HG02678 (cell line): Measurements from ENCODE around the gene MUC5B.
"Not testable (repeated sequence)": the region's sequence is repeated elsewhere in the genome, so short reads cannot be mapped to it uniquely, and the experiment has no call there.

ENCODE experiments used
- ATAC-seq: cut with Tn5 transposase; IDR thresholded peaks from one replicate; pipeline ENCODE4 v1.9.1; 2021; ENCODE audit warnings: mild to moderate bottlenecking, moderate library complexity; ENCODE audit not compliant: unreplicated experiment

Gene MUC5B

GRCh38 chr11:1242751-1243150 lies 19.9 kb downstream of the MUC5B start:
- ATAC-seq, result not testable (repeated sequence)

DNA sequence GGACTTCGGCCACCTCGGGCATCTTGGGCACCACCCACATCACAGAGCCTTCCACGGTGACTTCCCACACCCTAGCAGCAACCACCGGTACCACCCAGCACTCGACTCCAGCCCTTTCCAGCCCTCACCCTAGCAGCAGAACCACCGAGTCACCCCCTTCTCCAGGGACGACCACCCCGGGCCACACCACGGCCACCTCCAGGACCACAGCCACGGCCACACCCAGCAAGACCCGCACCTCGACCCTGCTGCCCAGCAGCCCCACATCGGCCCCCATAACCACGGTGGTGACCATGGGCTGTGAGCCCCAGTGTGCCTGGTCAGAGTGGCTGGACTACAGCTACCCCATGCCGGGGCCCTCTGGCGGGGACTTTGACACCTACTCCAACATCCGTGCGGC lies 20.7 kb downstream of the MUC5B start:
- ATAC-seq, result not testable (repeated sequence)

- not testable (repeated sequence) for ATAC-seq
Observed at GRCh38 chr11:1244557-1244956, 21.7 kb downstream of the MUC5B start.

DNA sequence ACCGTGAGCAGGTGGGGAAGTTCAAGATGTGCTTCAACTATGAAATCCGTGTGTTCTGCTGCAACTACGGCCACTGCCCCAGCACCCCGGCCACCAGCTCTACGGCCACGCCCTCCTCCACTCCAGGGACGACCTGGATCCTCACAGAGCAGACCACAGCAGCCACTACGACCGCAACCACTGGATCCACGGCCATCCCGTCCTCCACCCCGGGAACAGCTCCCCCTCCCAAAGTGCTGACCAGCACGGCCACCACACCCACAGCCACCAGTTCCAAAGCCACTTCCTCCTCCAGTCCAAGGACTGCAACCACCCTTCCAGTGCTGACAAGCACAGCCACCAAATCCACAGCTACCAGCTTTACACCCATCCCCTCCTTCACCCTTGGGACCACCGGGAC lies 22.9 kb downstream of the MUC5B start:
- ATAC-seq, result not testable (repeated sequence)

DNA sequence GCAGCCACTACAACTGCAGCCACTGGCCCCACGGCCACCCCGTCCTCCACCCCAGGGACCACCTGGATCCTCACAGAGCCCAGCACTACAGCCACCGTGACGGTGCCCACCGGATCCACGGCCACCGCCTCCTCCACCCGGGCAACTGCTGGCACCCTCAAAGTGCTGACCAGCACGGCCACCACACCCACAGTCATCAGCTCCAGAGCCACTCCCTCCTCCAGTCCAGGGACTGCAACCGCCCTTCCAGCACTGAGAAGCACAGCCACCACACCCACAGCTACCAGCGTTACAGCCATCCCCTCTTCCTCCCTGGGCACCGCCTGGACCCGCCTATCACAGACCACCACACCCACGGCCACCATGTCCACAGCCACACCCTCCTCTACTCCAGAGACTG lies 23.4 kb downstream of the MUC5B start:
- ATAC-seq, result not testable (repeated sequence)

DNA sequence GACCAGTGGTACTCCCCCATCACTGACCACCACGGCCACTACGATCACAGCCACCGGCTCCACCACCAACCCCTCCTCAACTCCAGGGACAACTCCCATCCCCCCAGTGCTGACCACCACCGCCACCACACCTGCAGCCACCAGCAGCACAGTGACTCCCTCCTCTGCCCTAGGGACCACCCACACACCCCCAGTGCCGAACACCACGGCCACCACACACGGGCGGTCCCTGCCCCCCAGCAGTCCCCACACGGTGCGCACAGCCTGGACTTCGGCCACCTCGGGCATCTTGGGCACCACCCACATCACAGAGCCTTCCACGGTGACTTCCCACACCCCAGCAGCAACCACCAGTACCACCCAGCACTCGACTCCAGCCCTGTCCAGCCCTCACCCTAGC lies 24.2 kb downstream of the MUC5B start:
- ATAC-seq, result not testable (repeated sequence)

DNA sequence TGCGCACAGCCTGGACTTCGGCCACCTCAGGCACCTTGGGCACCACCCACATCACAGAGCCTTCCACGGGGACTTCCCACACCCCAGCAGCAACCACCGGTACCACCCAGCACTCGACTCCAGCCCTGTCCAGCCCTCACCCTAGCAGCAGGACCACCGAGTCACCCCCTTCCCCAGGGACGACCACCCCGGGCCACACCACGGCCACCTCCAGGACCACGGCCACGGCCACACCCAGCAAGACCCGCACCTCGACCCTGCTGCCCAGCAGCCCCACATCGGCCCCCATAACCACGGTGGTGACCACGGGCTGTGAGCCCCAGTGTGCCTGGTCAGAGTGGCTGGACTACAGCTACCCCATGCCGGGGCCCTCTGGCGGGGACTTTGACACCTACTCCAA lies 26.1 kb downstream of the MUC5B start:
- not testable (repeated sequence) for ATAC-seq

- ATAC-seq, result not testable (repeated sequence)
Observed at GRCh38 chr11:1250411-1250810, 27.5 kb downstream of the MUC5B start.

- ATAC-seq, result no peak
Observed at GRCh38 chr11:1251236-1251770, 28.4 kb downstream of the MUC5B start.

DNA sequence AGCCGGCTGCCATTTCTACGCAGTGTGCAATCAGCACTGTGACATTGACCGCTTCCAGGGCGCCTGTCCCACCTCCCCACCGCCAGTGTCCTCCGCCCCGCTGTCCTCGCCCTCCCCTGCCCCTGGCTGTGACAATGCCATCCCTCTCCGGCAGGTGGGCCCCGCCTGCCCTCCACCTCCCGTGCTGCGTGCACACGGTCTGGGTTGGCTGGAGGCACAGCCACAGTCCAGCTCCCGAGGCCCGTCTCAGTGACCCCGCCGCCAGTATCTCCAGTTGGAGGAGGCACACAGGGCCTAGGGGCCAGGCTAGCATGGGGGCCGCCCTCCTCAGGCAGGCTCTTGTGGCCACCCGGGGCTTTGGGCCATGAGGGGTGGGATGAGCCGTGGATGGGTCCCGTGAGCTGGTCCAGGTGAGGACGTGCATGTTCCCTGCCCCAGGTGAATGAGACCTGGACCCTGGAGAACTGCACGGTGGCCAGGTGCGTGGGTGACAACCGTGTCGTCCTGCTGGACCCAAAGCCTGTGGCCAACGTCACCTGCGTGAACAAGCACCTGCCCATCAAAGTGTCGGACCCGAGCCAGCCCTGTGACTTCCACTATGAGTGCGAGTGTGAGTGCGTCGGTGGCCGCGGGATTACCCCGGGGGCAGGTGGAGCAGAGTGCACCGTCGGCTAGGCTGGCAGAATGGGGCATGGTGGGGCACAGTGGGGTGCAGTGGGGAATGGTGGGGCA lies 29.7 kb downstream of the MUC5B start:
- no peak for ATAC-seq

GRCh38 chr11:1253103-1253485 lies 30.2 kb downstream of the MUC5B start:
- ATAC-seq, result no peak

DNA sequence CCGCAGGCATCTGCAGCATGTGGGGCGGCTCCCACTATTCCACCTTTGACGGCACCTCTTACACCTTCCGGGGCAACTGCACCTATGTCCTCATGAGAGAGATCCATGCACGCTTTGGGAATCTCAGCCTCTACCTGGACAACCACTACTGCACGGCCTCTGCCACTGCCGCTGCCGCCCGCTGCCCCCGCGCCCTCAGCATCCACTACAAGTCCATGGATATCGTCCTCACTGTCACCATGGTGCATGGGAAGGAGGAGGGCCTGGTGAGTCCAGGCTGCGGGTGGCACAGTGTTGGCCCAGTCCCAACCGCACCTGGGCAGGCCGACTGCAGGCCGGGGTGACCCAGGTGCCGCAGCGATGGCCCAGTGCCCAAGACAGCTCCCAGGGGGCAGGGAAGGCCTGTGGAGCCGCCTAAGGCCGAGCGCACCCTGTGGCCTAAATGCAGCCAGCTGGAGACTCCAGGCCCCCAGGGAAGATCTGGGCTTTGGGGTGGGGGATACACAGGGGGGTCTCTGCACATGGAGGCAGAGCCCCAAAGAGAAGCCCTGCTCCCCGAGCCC lies 31.3 kb downstream of the MUC5B start:
- no peak for ATAC-seq

GRCh38 chr11:1254733-1255132 lies 31.9 kb downstream of the MUC5B start:
- no peak for ATAC-seq

- ATAC-seq, result no peak
Observed at GRCh38 chr11:1255151-1255550, 32.3 kb downstream of the MUC5B start.

GRCh38 chr11:1256257-1257045 lies 33.6 kb downstream of the MUC5B start:
- ATAC-seq, result no peak

- ATAC-seq, result no peak
Observed at GRCh38 chr11:1257366-1257765, 34.5 kb downstream of the MUC5B start.

DNA sequence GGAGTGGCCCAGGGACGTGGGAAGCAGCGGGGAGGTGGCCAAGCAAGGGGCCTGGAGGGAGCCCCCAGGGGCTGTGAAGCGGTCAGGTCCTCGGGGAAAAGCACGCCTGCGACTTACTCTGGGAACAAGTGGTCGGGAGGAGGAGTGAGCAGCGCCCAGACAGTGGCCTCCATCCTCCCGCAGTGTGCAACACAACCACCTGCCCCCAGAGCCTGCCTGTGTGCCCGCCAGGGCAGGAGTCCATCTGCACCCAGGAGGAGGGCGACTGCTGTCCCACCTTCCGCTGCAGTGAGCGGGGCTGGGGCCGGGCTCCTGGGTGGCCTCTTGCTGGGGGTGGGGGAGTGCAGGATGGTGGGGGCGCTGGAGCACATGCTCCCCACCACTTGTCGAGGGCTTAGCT lies 35.0 kb downstream of the MUC5B start:
- ATAC-seq, result no peak

DNA sequence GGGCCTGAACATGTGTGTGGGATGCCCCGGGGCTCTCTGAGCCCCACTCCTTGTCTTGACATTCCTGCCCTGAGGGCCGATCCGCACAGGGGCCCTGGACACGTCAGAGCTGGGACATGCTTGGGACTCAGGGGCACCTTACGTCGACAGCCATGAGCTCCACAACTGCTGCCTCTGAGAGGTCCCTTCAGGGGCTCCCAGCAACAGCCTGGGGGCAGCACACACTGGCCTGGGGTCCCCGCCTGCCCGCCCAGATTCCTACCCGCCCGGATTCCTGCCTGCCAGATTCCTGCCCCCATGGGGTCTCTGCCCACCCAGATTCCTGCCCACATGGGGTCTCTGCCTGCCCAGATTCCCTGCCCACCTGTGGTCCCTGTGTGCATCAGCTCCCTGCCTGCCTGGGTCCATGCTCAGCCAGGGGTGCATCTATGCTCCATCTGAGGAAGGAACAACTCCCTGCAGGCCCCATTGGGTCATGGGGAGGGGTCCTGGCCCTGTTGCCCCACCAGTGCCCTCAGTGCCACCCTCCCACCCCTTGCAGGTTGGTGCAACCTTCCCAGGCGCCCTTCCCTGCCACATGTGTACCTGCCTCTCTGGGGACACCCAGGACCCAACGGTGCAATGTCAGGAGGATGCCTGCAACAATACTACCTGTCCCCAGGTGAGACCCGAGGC lies 35.7 kb downstream of the MUC5B start:
- no peak for ATAC-seq

DNA sequence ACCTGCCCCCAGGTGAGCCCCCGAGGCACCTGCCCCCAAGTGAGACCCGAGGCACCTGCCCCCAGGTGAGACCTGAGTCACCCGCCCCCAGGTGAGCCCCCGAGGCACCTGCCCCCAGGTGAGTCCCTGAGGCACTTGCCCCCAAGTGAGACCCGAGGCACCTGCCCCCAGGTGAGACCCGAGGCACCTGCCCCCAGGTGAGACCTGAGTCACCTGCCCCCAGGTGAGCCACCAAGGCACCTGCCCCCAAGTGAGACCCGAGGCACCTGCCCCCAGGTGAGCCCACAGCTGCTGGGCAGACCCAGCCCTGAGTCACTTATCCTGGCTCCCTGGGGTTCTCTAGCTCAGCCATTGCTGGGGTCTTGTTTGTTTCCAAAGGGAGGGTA lies 36.2 kb downstream of the MUC5B start:
- ATAC-seq, result no peak

- no peak for ATAC-seq
Observed at GRCh38 chr11:1259561-1259960, 36.7 kb downstream of the MUC5B start.

DNA sequence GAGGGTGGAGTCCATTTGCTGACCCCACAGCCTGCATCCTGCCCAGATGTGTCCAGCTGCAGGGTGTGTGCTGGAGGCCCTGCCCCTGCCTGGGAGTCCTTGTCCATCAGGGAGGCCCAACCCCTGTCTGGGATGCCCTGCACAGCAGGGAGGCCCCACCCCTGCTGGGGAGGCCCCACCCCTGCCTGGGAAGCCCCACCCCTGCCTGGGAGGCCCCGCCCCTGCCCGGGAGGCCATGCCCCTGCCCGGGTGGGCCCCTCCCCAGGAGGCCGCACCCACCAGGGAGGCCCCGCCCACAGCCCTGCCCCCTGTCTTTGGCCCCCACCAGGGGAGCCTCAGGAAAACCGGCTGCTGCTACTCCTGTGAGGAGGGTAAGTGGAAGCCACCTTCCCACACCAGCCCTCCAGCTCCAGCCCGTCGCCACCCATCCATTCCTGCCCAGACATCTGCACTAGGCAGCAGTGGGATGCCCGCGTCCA lies 37.2 kb downstream of the MUC5B start:
- no peak for ATAC-seq
